WTC11 (cell line): ENCODE results near the gene ENTHD1. TPM values are rescaled to one million over a fixed set of nuclear protein-coding genes. Genes with fewer than 3 reads are reported as not detected.

Experiments
- ATAC-seq: fragments of 200-7000 bp; cut with Tn5 transposase; 2 replicates; pipeline ENCODE4 v1.10.0; 2021; ENCODE audit warnings: mild to moderate bottlenecking, moderate library complexity
- CTCF ChIA-PET: fragments of 300-600 bp; sonication (Branson Sonifier 250); formaldehyde crosslinking; loops from one replicate; lab custom pipeline; 2021; ENCODE audit warnings: antibody characterized with exemption; lab: Charles Lee
- POLR2A ChIA-PET: fragments of 350-600 bp; sonication (Branson Sonifier 250); formaldehyde crosslinking; loops from one replicate; lab custom pipeline; 2021; ENCODE audit warnings: antibody characterized with exemption; lab: Charles Lee
- DNase-seq: peaks from one replicate; pipeline ENCODE4 v3.0.0; 2021; ENCODE audit warnings: low spot score
- H3K27ac Mint-ChIP-seq: 2 replicates; pipeline ENCODE4 v1.8.0; 2021; ENCODE audit warnings: mixed read lengths
- H3K27me3 Mint-ChIP-seq: 2 replicates; pipeline ENCODE4 v1.8.0; 2021; ENCODE audit warnings: low read depth, mild to moderate bottlenecking, moderate library complexity, mixed read lengths
- H3K36me3 Mint-ChIP-seq: 2 replicates; pipeline ENCODE4 v1.8.0; 2021; ENCODE audit warnings: mixed read lengths
- H3K4me1 Mint-ChIP-seq: 2 replicates; pipeline ENCODE4 v1.8.0; 2022; ENCODE audit warnings: mixed read lengths
- H3K4me3 Mint-ChIP-seq: 2 replicates; pipeline ENCODE4 v1.8.0; 2021; ENCODE audit warnings: mild to moderate bottlenecking, moderate library complexity, mixed read lengths
- H3K9me3 Mint-ChIP-seq: 2 replicates; pipeline ENCODE4 v1.8.0; 2021; ENCODE audit warnings: mixed read lengths
- AR ChIP-seq: fragments of 250-450 bp; sonication (Bioruptor Pico); IDR thresholded peaks from 2 replicates; pipeline ENCODE4 v1.9.0; 2021; ENCODE audit warnings: mild to moderate bottlenecking
- ATF1 ChIP-seq: sonication (generic); formaldehyde crosslinking; IDR thresholded peaks from 2 replicates; pipeline ENCODE4 v1.8.1; 2023; ENCODE audit warnings: mild to moderate bottlenecking, moderate library complexity, missing genetic modification reagents
- CBFB ChIP-seq: sonication (generic); formaldehyde crosslinking; IDR thresholded peaks from 2 replicates; pipeline ENCODE4 v1.8.1; 2022; ENCODE audit warnings: mild to moderate bottlenecking, low read depth, missing genetic modification reagents
- GABPB1 ChIP-seq: sonication (generic); formaldehyde crosslinking; IDR thresholded peaks from 2 replicates; pipeline ENCODE4 v1.8.1; 2023; ENCODE audit warnings: mild to moderate bottlenecking, missing genetic modification reagents
- IRF1 ChIP-seq: sonication (generic); formaldehyde crosslinking; IDR thresholded peaks from 2 replicates; pipeline ENCODE4 v1.8.0; 2023; ENCODE audit warnings: missing genetic modification reagents
- JUN ChIP-seq: sonication (generic); formaldehyde crosslinking; IDR thresholded peaks from 2 replicates; pipeline ENCODE4 v1.8.0; 2023; ENCODE audit warnings: mild to moderate bottlenecking, missing genetic modification reagents
- NFYB ChIP-seq: sonication (generic); formaldehyde crosslinking; conservative IDR thresholded peaks from 2 replicates; pipeline ENCODE4 v1.8.0; 2022; ENCODE audit warnings: low read depth, missing genetic modification reagents
- NR1H2 ChIP-seq: sonication (generic); formaldehyde crosslinking; IDR thresholded peaks from 2 replicates; pipeline ENCODE4 v1.9.0; 2021; ENCODE audit warnings: mild to moderate bottlenecking, moderate library complexity, missing genetic modification reagents
- NR3C1 ChIP-seq: sonication (generic); formaldehyde crosslinking; conservative IDR thresholded peaks from 2 replicates; pipeline ENCODE4 v1.8.1; 2023; ENCODE audit warnings: low read depth, mild to moderate bottlenecking, missing genetic modification reagents
- OVOL2 ChIP-seq: fragments of 250-450 bp; sonication (Bioruptor Pico); IDR thresholded peaks from 2 replicates; pipeline ENCODE4 v1.9.0; 2021; ENCODE audit warnings: mild to moderate bottlenecking, borderline replicate concordance
- PRRX2 ChIP-seq: fragments of 250-450 bp; sonication (Bioruptor Pico); IDR thresholded peaks from 2 replicates; pipeline ENCODE4 v1.8.0; 2021; ENCODE audit warnings: mild to moderate bottlenecking
- RELA ChIP-seq: sonication (generic); formaldehyde crosslinking; IDR thresholded peaks from 2 replicates; pipeline ENCODE4 v1.8.1; 2022; ENCODE audit warnings: missing genetic modification reagents, mild to moderate bottlenecking, borderline replicate concordance
- SOX15 ChIP-seq: fragments of 250-450 bp; sonication (Bioruptor Pico); IDR thresholded peaks from 2 replicates; pipeline ENCODE4 v1.9.0; 2021; ENCODE audit warnings: mild to moderate bottlenecking
- ZNF138 ChIP-seq: sonication (generic); formaldehyde crosslinking; conservative IDR thresholded peaks from 2 replicates; pipeline ENCODE4 v1.8.1; 2022; ENCODE audit warnings: mild to moderate bottlenecking, moderate library complexity, missing genetic modification reagents
- ZNF232 ChIP-seq: sonication (generic); formaldehyde crosslinking; IDR thresholded peaks from 2 replicates; pipeline ENCODE4 v1.8.0; 2022; ENCODE audit warnings: mild to moderate bottlenecking, missing genetic modification reagents
- ZNF396 ChIP-seq: fragments of 250-450 bp; sonication (Bioruptor Pico); IDR thresholded peaks from 2 replicates; pipeline ENCODE4 v1.8.0; 2021; ENCODE audit warnings: mild to moderate bottlenecking, moderate library complexity, borderline replicate concordance
- ZNF423 ChIP-seq: fragments of 250-450 bp; sonication (Bioruptor Pico); IDR thresholded peaks from 2 replicates; pipeline ENCODE4 v2.1.2; 2022; ENCODE audit warnings: mild to moderate bottlenecking, moderate library complexity
- ZNF671 ChIP-seq: fragments of 250-450 bp; sonication (Bioruptor Pico); IDR thresholded peaks from 2 replicates; pipeline ENCODE4 v1.8.0; 2021; ENCODE audit warnings: mild to moderate bottlenecking
- ZSCAN18 ChIP-seq: fragments of 250-450 bp; sonication (Bioruptor Pico); IDR thresholded peaks from 2 replicates; pipeline ENCODE4 v2.1.2; 2022; ENCODE audit warnings: mild to moderate bottlenecking, moderate library complexity
- total RNA-seq: library from RNA; stranded (reverse); gene quantifications from 3 replicates; pipeline ENCODE4 v1.2.3, GENCODE V29; 2021
- TF ChIP-seq, protein P1 (sequence below): sonication (generic); formaldehyde crosslinking; IDR thresholded peaks from 2 replicates; pipeline ENCODE4 v1.8.1; 2023; ENCODE audit warnings: mild to moderate bottlenecking, missing genetic modification reagents, moderate library complexity
- TF ChIP-seq, protein P2 (sequence below): sonication (generic); formaldehyde crosslinking; IDR thresholded peaks from 2 replicates; pipeline ENCODE4 v1.8.0; 2022; ENCODE audit warnings: missing genetic modification reagents
- TF ChIP-seq, protein P3 (sequence below): sonication (generic); formaldehyde crosslinking; IDR thresholded peaks from 2 replicates; pipeline ENCODE4 v1.8.0; 2022; ENCODE audit warnings: mild to moderate bottlenecking, missing genetic modification reagents
- TF ChIP-seq, protein P4 (sequence below): sonication (generic); formaldehyde crosslinking; IDR thresholded peaks from 2 replicates; pipeline ENCODE4 v1.8.1; 2023; ENCODE audit warnings: mild to moderate bottlenecking, missing genetic modification reagents, moderate library complexity
- TF ChIP-seq, protein P5 (sequence below): sonication (generic); formaldehyde crosslinking; conservative IDR thresholded peaks from 2 replicates; pipeline ENCODE4 v1.8.1; 2022; ENCODE audit warnings: mild to moderate bottlenecking, missing genetic modification reagents

The ENTHD1 gene
- total RNA-seq, 1 experiment from 2014 or later = not detected

- no peak for TF ChIP-seq ATF1
- no peak for TF ChIP-seq ZNF671
- no peak for TF ChIP-seq JUN (CRISPR knock-in tag)
- TF ChIP-seq IRF1 (CRISPR knock-in tag) = no peak
- no peak for TF ChIP-seq NR3C1 (CRISPR knock-in tag)
- no peak for TF ChIP-seq CBFB (CRISPR knock-in tag)
- no peak for TF ChIP-seq OVOL2
- TF ChIP-seq ZNF138 (CRISPR knock-in tag) = no peak
- TF ChIP-seq, protein P1, sequence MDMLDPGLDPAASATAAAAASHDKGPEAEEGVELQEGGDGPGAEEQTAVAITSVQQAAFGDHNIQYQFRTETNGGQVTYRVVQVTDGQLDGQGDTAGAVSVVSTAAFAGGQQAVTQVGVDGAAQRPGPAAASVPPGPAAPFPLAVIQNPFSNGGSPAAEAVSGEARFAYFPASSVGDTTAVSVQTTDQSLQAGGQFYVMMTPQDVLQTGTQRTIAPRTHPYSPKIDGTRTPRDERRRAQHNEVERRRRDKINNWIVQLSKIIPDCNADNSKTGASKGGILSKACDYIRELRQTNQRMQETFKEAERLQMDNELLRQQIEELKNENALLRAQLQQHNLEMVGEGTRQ (CRISPR knock-in tag) = no peak
- TF ChIP-seq ZNF396 (CRISPR knock-in tag) = no peak
- TF ChIP-seq, protein P2, sequence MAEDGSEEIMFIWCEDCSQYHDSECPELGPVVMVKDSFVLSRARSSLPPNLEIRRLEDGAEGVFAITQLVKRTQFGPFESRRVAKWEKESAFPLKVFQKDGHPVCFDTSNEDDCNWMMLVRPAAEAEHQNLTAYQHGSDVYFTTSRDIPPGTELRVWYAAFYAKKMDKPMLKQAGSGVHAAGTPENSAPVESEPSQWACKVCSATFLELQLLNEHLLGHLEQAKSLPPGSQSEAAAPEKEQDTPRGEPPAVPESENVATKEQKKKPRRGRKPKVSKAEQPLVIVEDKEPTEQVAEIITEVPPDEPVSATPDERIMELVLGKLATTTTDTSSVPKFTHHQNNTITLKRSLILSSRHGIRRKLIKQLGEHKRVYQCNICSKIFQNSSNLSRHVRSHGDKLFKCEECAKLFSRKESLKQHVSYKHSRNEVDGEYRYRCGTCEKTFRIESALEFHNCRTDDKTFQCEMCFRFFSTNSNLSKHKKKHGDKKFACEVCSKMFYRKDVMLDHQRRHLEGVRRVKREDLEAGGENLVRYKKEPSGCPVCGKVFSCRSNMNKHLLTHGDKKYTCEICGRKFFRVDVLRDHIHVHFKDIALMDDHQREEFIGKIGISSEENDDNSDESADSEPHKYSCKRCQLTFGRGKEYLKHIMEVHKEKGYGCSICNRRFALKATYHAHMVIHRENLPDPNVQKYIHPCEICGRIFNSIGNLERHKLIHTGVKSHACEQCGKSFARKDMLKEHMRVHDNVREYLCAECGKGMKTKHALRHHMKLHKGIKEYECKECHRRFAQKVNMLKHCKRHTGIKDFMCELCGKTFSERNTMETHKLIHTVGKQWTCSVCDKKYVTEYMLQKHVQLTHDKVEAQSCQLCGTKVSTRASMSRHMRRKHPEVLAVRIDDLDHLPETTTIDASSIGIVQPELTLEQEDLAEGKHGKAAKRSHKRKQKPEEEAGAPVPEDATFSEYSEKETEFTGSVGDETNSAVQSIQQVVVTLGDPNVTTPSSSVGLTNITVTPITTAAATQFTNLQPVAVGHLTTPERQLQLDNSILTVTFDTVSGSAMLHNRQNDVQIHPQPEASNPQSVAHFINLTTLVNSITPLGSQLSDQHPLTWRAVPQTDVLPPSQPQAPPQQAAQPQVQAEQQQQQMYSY (CRISPR knock-in tag) = no peak
- TF ChIP-seq, protein P3, sequence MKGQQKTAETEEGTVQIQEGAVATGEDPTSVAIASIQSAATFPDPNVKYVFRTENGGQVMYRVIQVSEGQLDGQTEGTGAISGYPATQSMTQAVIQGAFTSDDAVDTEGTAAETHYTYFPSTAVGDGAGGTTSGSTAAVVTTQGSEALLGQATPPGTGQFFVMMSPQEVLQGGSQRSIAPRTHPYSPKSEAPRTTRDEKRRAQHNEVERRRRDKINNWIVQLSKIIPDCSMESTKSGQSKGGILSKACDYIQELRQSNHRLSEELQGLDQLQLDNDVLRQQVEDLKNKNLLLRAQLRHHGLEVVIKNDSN (CRISPR knock-in tag) = no peak
- no peak for TF ChIP-seq PRRX2 (CRISPR knock-in tag)
- TF ChIP-seq NR1H2 = no peak
Observed at GRCh38 chr22:39723463-39723862, 170.1 kb downstream of the ENTHD1 start (continued).

GRCh38 chr22:39722501-39722900, 171.1 kb downstream of the ENTHD1 start:
- POLR2A ChIA-PET = no interaction called here

More at GRCh38 chr22:39722501-39722900, 171.1 kb downstream of the ENTHD1 start:
- DNase-seq (no peak), ATAC-seq (no peak)
- CTCF ChIA-PET = no interaction called here
- Mint-ChIP-seq H3K27ac (no peak overlapping the region), H3K36me3 (no peaks in the 10 kb centered on the region), H3K9me3 (no peaks in the 10 kb centered on the region), H3K27me3 (no peaks in the 10 kb centered on the region), H3K4me3 (no peak overlapping the region), H3K4me1 (peaks cover 12% of the 10 kb centered on the region)
- TF ChIP-seq ZNF138 (CRISPR knock-in tag) (no peak), CBFB (CRISPR knock-in tag) (no peak), GABPB1 (CRISPR knock-in tag) (no peak), ZSCAN18 (no peak), SOX15 (CRISPR knock-in tag) (no peak), AR (CRISPR knock-in tag) (no peak), ZNF232 (CRISPR knock-in tag) (no peak), OVOL2 (no peak), RELA (CRISPR knock-in tag) (no peak), NFYB (no peak), ZNF423 (CRISPR knock-in tag) (no peak)
- TF ChIP-seq, protein P4, sequence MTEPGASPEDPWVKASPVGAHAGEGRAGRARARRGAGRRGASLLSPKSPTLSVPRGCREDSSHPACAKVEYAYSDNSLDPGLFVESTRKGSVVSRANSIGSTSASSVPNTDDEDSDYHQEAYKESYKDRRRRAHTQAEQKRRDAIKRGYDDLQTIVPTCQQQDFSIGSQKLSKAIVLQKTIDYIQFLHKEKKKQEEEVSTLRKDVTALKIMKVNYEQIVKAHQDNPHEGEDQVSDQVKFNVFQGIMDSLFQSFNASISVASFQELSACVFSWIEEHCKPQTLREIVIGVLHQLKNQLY (CRISPR knock-in tag) = no peak
- TF ChIP-seq, protein P5, sequence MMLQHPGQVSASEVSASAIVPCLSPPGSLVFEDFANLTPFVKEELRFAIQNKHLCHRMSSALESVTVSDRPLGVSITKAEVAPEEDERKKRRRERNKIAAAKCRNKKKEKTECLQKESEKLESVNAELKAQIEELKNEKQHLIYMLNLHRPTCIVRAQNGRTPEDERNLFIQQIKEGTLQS (CRISPR knock-in tag) = no peak
